GM18951 (cell line): ENCODE data around the gene DDX20.

Source experiments
- POLR2A ChIP-seq: IDR thresholded peaks from 4 replicates; pipeline ENCODE4 v1.6.1; 2011; ENCODE audit warnings: mild to moderate bottlenecking; ENCODE audit not compliant: insufficient read length, insufficient read depth; ENCODE audit errors: extremely low read depth
- in situ Hi-C: fragments of 300-500 bp; cut with MboI; formaldehyde crosslinking; loops from one replicate; pipeline ENCODE4 v1.12.0; 2022; ENCODE audit warnings: low sequenced_read_pairs, mixed read lengths, inconsistent platforms; ENCODE audit not compliant: unreplicated experiment

DDX20 gene, protein sequence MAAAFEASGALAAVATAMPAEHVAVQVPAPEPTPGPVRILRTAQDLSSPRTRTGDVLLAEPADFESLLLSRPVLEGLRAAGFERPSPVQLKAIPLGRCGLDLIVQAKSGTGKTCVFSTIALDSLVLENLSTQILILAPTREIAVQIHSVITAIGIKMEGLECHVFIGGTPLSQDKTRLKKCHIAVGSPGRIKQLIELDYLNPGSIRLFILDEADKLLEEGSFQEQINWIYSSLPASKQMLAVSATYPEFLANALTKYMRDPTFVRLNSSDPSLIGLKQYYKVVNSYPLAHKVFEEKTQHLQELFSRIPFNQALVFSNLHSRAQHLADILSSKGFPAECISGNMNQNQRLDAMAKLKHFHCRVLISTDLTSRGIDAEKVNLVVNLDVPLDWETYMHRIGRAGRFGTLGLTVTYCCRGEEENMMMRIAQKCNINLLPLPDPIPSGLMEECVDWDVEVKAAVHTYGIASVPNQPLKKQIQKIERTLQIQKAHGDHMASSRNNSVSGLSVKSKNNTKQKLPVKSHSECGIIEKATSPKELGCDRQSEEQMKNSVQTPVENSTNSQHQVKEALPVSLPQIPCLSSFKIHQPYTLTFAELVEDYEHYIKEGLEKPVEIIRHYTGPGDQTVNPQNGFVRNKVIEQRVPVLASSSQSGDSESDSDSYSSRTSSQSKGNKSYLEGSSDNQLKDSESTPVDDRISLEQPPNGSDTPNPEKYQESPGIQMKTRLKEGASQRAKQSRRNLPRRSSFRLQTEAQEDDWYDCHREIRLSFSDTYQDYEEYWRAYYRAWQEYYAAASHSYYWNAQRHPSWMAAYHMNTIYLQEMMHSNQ

DNA sequence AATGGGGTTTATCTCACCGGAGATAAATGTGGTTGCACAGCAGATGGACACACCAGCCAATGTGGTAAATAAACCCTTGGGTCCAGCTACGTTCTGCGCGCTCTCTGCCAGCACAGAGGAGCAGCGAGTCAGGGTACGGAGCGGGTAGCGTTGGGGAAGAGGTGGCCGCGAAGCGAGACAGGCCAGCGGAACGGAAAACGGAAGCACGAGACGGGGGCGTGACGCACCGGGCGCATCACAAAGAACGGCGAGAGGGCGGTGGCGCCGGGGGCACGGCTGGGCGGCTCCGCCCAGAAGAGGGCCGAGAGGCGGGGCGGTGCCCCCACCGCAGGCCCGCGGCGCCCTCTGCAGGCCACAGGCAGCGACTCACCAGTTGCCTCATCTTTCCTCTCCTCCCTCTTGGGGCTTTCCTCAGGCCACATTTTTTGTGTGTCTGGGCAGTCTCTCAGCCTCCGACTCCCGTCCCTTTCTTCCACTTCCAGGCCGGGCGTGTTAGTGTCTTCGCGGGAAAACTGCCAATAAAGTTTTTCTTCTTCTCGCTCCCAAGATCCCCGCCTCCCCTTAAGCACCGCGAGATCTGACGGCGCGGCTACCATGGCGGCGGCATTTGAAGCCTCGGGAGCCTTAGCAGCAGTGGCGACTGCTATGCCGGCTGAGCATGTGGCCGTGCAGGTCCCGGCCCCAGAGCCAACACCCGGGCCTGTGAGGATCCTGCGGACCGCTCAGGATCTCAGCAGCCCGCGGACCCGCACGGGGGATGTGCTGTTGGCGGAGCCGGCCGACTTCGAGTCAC, at the start of gene DDX20:
DDX20 (plus strand) TSS at position 571 of the 793 bp plus-strand sequence; CDS start at position 595, 24 bp downstream.
- TF ChIP-seq POLR2A = peak; percentile 83
- in situ Hi-C loops = loop anchor here (10.0 to 25.0 kb wide), 2 partner anchors 281 to 518 kb away; partner anchors contain the start of genes C1orf162 and CHI3L2

- no peak for TF ChIP-seq POLR2A
- in situ Hi-C loops = no loop called here
These were observed 48.8 kb upstream of the DDX20 start for GRCh38 chr1:111706921-111707320.

- TF ChIP-seq POLR2A = no peak
- in situ Hi-C loops = no loop called here
These were observed 47.8 kb upstream of the DDX20 start for GRCh38 chr1:111707906-111708305.

DNA sequence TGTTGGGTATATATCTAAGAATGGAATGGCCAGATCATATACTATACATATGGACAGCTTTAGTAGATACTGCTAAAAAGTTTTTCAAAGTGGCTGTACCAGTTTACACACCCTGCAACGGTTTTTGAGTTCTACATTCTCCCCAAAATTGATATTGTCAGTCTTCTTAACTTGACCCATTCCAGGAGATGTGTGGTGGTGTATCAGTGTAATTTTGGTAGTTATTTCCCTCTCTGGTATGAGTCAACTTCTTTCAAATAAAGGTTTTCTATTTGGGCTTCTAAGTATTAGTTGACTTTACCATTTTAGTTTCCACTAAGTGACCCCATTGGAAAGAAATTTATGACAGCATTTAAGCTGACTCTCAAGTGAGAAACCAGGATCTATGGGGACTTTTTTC, 45.7 kb upstream of the DDX20 start:
- no peak for TF ChIP-seq POLR2A
- in situ Hi-C loops = no loop called here

DNA sequence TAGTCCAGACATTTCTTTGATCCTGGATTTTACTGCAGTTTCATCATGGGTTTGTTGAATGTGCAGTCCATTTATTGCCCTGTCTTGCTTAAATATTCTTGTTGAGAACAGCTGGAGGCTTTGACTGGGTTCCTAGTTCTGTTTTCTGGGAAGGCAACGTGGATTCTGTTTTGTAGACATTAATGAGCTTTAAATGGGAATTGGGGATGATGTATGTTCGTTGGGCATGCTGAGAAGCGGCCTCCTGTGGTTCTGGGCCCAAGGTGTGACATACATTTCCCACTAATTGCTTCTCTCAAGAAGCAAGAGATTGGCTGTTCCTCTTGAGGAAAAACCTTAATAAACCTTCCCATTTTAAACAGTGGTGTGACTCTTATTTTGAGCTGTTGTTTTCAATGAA, 39.4 kb upstream of the DDX20 start:
- in situ Hi-C loops = no loop called here
- TF ChIP-seq POLR2A = no peak

GRCh38 chr1:111717450-111717849, 38.3 kb upstream of the DDX20 start:
- in situ Hi-C loops = no loop called here
- TF ChIP-seq POLR2A = no peak

- no peak for TF ChIP-seq POLR2A
- in situ Hi-C loops = no loop called here
These were observed 36.6 kb upstream of the DDX20 start for GRCh38 chr1:111719135-111719534.

- in situ Hi-C loops = no loop called here
- no peak for TF ChIP-seq POLR2A
These were observed 36.0 kb upstream of the DDX20 start for GRCh38 chr1:111719674-111720132.

- in situ Hi-C loops = no loop called here
These were observed 35.3 kb upstream of the DDX20 start for GRCh38 chr1:111720274-111720976.

DNA sequence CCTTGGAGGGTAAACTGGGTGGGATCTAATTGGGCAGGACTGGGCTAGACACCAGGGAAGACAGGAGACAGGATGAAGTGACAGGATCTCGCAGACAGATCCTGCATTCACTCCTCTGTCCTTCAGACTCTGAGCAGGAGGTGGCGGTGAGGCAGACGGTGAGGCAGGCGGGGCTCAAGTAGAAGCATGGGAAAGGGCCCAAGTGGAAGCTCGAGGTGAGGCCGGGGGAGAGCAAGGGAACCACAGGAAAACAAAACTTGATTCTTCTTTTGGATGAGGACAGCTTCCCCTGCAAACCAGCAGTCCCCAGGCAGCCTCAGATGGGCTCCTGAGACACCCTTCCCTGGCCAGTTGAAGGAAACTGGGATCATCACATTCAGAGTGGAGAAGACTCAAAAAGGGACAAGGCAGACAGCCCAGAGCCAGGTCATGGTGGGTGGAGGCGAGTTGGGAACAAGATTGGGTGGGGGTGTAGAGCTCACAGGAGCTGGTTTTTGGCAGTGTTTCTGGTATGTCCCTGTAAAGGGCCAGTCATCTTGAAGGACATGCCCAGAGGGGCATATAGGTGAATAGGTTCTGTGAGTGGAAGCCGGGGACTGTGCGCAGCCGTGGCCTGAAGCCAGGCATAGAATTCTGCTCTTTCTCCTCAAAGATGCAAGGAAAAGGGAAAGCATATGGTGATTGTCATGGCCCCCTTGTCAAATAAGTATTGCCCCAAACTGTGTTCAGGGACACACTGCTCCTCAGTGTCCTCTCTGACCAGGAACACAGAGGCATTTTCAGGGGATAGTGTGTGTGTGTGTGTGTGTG, 34.5 kb upstream of the DDX20 start:
- in situ Hi-C loops = no loop called here
- no peak for TF ChIP-seq POLR2A

More at GRCh38 chr1:111720274-111720976, 35.3 kb upstream of the DDX20 start:
- no peak for TF ChIP-seq POLR2A

DNA sequence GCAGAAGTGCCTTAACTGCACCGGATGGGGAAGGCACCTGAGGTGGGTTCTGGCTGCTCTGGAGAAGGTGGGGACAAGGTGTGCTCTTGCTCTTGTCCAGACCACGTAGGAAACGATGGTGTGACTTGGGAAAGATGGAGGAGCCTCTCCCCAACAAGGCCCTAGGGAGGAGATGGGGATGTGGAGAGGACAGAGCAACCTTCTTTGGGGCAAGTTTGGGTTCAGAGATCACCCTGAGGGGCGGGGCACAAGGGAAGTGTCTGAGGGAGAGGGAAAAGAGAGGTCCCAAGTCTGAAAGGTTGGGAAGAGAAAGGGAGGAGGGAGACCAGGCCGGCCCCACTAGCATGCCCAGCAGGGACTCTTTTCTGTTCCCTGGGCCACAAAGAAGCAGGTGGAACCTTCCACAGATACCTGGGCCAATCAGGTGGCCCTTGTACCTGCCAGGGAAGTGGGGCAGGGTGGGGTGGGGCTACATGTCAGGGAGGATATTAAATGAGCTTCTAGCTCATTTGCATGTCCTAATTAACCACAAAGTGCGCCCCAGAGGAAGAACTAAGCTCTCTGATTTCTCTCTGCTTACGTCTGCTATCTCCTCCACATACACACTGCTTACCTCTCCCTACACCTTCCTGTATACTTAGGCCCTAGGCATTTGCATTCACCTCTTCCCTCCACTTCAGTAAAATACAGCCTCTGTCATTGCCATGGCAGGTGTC, 32.5 kb upstream of the DDX20 start:
- no peak for TF ChIP-seq POLR2A
- in situ Hi-C loops = no loop called here
